HEK293T (cell line): ENCODE measurements around the gene WNT6.

ENCODE experiments used
- CTCF ChIA-PET: fragments of 350-600 bp; formaldehyde crosslinking; extraction: SDS; loops from one replicate; lab custom pipeline; 2021; ENCODE audit warnings: antibody characterized with exemption, inconsistent platforms; lab: Yijun Ruan, JAX
- POLR2A ChIA-PET: fragments of 350-600 bp; formaldehyde crosslinking; extraction: SDS; loops from one replicate; lab custom pipeline; 2020; ENCODE audit warnings: antibody characterized with exemption, inconsistent platforms; lab: Yijun Ruan, JAX
- DNase-seq: peaks from one replicate; pipeline ENCODE4 v3.0.0; 2012; ENCODE audit warnings: mixed read lengths; ENCODE audit errors: extremely low spot score
- ARNT ChIP-seq: fragments of 450-650 bp; IDR thresholded peaks from 2 replicates; pipeline ENCODE4 v1.6.1; 2017; ENCODE audit warnings: mild to moderate bottlenecking
- BHLHE40 ChIP-seq: fragments of 450-650 bp; IDR thresholded peaks from 2 replicates; pipeline ENCODE4 v1.6.1; 2016; ENCODE audit warnings: mild to moderate bottlenecking, moderate library complexity, borderline replicate concordance
- CTBP1 ChIP-seq: fragments of 450-650 bp; IDR thresholded peaks from 2 replicates; pipeline ENCODE4 v1.6.1; 2016; ENCODE audit warnings: borderline replicate concordance
- ELF4 ChIP-seq: fragments of 450-650 bp; IDR thresholded peaks from 2 replicates; pipeline ENCODE4 v1.6.1; 2017; ENCODE audit warnings: antibody characterized with exemption
- FOXA1 ChIP-seq: fragments of 450-650 bp; IDR thresholded peaks from 2 replicates; pipeline ENCODE4 v1.6.1; 2016; ENCODE audit warnings: mild to moderate bottlenecking
- FOXK2 ChIP-seq: fragments of 450-650 bp; IDR thresholded peaks from 2 replicates; pipeline ENCODE4 v1.6.1; 2016; ENCODE audit warnings: mild to moderate bottlenecking
- FOXM1 ChIP-seq: fragments of 450-650 bp; IDR thresholded peaks from 2 replicates; pipeline ENCODE4 v1.6.1; 2017; ENCODE audit warnings: mild to moderate bottlenecking, borderline replicate concordance
- HDGF ChIP-seq: fragments of 450-650 bp; IDR thresholded peaks from 2 replicates; pipeline ENCODE4 v1.6.1; 2017; ENCODE audit warnings: antibody characterized with exemption, borderline replicate concordance
- L3MBTL2 ChIP-seq: fragments of 450-650 bp; conservative IDR thresholded peaks from 2 replicates; pipeline ENCODE4 v1.6.1; 2016; ENCODE audit warnings: mild to moderate bottlenecking
- LEF1 ChIP-seq: fragments of 450-650 bp; IDR thresholded peaks from 2 replicates; pipeline ENCODE4 v1.6.1; 2017; ENCODE audit warnings: mild to moderate bottlenecking, borderline replicate concordance
- NFRKB ChIP-seq: fragments of 450-650 bp; IDR thresholded peaks from 2 replicates; pipeline ENCODE4 v1.6.1; 2016; ENCODE audit warnings: mild to moderate bottlenecking, moderate library complexity
- SP1 ChIP-seq: fragments of 450-650 bp; IDR thresholded peaks from 2 replicates; pipeline ENCODE4 v1.6.1; 2017
- SUZ12 ChIP-seq: fragments of 450-650 bp; IDR thresholded peaks from 2 replicates; pipeline ENCODE4 v1.6.1; 2016; ENCODE audit warnings: mild to moderate bottlenecking
- TARDBP ChIP-seq: fragments of 450-650 bp; IDR thresholded peaks from 2 replicates; pipeline ENCODE4 v1.6.1; 2016
- ZNF384 ChIP-seq: fragments of 450-650 bp; IDR thresholded peaks from 2 replicates; pipeline ENCODE4 v1.6.1; 2016
- TF ChIP-seq, protein P1 (sequence below): fragments of 450-650 bp; IDR thresholded peaks from 2 replicates; pipeline ENCODE4 v1.6.1; 2016

WNT6 gene

DNA sequence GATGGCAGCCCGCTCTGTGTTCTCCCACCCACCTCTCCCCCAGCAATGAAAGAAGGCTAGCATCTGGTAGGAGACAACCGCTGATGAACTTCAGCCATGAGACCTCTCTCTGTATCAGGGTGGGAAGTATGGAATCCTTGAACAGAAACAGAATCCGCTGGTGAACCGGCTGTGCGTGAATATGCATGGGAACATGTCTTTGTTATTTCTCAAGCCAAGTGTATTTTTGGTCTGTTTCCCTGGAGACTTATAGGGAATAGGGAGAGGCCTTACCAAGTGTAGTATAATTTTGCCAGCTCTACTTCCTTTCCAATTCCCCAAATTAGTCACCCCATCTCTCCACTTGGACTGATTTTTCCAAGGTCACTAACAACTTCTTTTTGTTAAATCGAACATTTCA lies 51.1 kb downstream of the WNT6 start:
- TF ChIP-seq FOXM1 (no peak), HDGF (no peak), NFRKB (no peak), CTBP1 (no peak), SUZ12 (no peak), SP1 (no peak), ARNT (no peak), LEF1 (no peak), L3MBTL2 (no peak), ELF4 (no peak), FOXK2 (no peak), TARDBP (no peak), BHLHE40 (no peak), ZNF384 (no peak), FOXA1 (no peak)
- TF ChIP-seq, protein P1, sequence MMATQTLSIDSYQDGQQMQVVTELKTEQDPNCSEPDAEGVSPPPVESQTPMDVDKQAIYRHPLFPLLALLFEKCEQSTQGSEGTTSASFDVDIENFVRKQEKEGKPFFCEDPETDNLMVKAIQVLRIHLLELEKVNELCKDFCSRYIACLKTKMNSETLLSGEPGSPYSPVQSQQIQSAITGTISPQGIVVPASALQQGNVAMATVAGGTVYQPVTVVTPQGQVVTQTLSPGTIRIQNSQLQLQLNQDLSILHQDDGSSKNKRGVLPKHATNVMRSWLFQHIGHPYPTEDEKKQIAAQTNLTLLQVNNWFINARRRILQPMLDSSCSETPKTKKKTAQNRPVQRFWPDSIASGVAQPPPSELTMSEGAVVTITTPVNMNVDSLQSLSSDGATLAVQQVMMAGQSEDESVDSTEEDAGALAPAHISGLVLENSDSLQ = no peak
- ChIA-PET CTCF (interaction anchor here (1.2 to 2.2 kb wide), 2 partner anchors 13 to 57 kb away, joined by 3 to 11 read pairs; no protein-coding TSS in a partner anchor), POLR2A (no interaction called here)
- no peak for DNase-seq

- DNase-seq = no peak
- ChIA-PET POLR2A (no interaction called here), CTCF (no interaction called here)
- TF ChIP-seq L3MBTL2 (no peak), SUZ12 (no peak), ELF4 (no peak), CTBP1 (no peak), BHLHE40 (no peak), ARNT (no peak), LEF1 (no peak), SP1 (no peak), FOXK2 (no peak), TARDBP (no peak), FOXM1 (no peak), FOXA1 (no peak), NFRKB (no peak), ZNF384 (no peak), HDGF (no peak)
- TF ChIP-seq, protein P1 = no peak
Observed at GRCh38 chr2:218920504-218920903, 60.9 kb downstream of the WNT6 start.
